Stomach (tissue), 4 donors: ENCODE measurements around the gene STAG3.

Experiments
- CTCF ChIP-seq, 7 experiments: fragments of 450-650 bp in 4 of 7; fragments of 200-600 bp in 3 of 7; sonication (generic) in 3 of 7; IDR thresholded peaks; one replicate each; pipeline ENCODE4 v1.5.1; 2016 to 2019; ENCODE audit warnings: antibody characterized with exemption in 7 of 7, control low read depth in 2 of 7, mild to moderate bottlenecking in 1 of 7
- EP300 ChIP-seq: sonication (generic); formaldehyde crosslinking; IDR thresholded peaks from one replicate; pipeline ENCODE4 v1.6.1; 2017; ENCODE audit warnings: antibody characterized with exemption
- POLR2A ChIP-seq, 4 donors: fragments of 450-650 bp; IDR thresholded peaks; one replicate each; pipeline ENCODE4 v1.6.1; 2016; ENCODE audit warnings: antibody characterized with exemption in 4 of 4, control low read depth in 2 of 4, mild to moderate bottlenecking in 1 of 4, moderate library complexity in 1 of 4
- POLR2AphosphoS5 ChIP-seq, 3 donors: sonication (generic); formaldehyde crosslinking; IDR thresholded peaks; one replicate each; pipeline ENCODE4 v1.6.1; 2016; ENCODE audit warnings: antibody characterized with exemption in 3 of 3

GRCh38 chr7:100212631-100213286 is 35.0 kb downstream of the STAG3 start:
- TF ChIP-seq CTCF (IDR thresholded peaks at IDR 0.05), result no peak
- TF ChIP-seq POLR2A (IDR thresholded peaks at IDR 0.05), result no peak
- TF ChIP-seq EP300, result no peak
- TF ChIP-seq POLR2AphosphoS5 (IDR thresholded peaks at IDR 0.05), result no peak
